Stimulated activated memory B cell treated with anti-CD40 and anti-IgM and Interleukin-4, amounts not matched to agents 10 μg/mL and 1 μg/mL and 100 μg/mL, for 72 hours (primary cell): Measurements from ENCODE around the gene COL18A1.

Source experiments
- ATAC-seq: fragments of 150-1000 bp; cut with Tn5 transposase; 2 replicates; pipeline ENCODE4 v1.10.0; 2021
- H3K27ac Mint-ChIP-seq: one replicate; pipeline ENCODE4 v1.8.0; 2022; ENCODE audit warnings: mild to moderate bottlenecking, mixed read lengths
- H3K27me3 Mint-ChIP-seq: one replicate; pipeline ENCODE4 v1.8.0; 2022; ENCODE audit warnings: mixed read lengths
- H3K36me3 Mint-ChIP-seq: one replicate; pipeline ENCODE4 v1.8.0; 2022; ENCODE audit warnings: mixed read lengths
- H3K4me1 Mint-ChIP-seq: one replicate; pipeline ENCODE4 v1.8.0; 2022; ENCODE audit warnings: mixed read lengths
- H3K4me3 Mint-ChIP-seq: one replicate; pipeline ENCODE4 v1.8.0; 2022; ENCODE audit warnings: mild to moderate bottlenecking, moderate library complexity, mixed read lengths
- H3K9me3 Mint-ChIP-seq: one replicate; pipeline ENCODE4 v1.8.0; 2022; ENCODE audit warnings: mixed read lengths

COL18A1 gene

DNA sequence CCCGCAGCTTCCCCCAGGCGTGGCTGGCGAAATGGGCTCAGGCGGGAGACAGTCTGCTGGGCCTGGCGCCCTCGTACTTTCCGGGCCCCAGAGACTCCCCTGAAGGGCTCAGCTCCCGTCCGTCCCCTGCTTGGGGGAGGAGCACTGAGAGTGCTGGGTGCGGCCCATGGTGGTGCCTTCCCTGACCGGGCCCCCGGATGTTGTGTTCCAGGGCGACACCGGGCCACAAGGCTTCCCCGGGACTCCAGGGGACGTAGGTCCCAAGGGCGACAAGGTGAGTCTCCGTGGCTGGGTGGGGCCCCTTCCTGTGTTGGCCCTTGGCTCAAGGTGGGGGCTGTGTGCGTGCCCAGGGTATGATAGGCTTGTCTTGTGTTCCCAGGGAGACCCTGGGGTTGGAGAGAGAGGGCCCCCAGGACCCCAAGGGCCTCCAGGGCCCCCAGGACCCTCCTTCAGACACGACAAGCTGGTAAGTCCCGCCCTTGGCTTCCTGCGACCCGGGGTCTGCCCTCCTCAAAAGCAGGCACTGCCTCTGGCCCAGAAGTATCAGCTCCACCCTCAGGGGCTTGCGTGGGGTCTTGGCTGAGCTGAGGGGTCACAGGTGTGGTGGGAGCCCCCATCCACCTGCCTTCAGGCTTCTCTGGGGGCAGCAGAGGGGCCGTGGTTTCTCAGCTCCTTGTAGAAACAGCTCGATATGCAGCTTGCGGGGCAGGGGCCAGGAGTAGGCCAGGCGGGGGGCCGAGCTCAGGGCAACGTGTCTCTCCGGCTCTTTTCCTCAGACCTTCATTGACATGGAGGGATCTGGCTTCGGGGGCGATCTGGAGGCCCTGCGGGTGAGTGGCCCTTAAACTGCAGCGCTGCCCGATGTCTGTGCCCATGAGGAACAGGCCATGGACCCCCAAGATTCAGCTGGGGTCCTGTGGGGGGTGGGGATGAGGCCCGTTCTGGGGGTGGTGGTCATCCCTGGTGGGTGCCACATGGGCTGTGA is 75.0 kb downstream of the COL18A1 start:
- Mint-ChIP-seq H3K4me3 (peak overlapping the region; percentile 3), H3K9me3 (peaks cover 10% of the 10 kb centered on the region), H3K4me1 (peaks cover 42% of the 10 kb centered on the region), H3K36me3 (no peaks in the 10 kb centered on the region), H3K27me3 (no peaks in the 10 kb centered on the region), H3K27ac (peak overlapping the region; percentile 48)
- ATAC-seq, result no peak

DNA sequence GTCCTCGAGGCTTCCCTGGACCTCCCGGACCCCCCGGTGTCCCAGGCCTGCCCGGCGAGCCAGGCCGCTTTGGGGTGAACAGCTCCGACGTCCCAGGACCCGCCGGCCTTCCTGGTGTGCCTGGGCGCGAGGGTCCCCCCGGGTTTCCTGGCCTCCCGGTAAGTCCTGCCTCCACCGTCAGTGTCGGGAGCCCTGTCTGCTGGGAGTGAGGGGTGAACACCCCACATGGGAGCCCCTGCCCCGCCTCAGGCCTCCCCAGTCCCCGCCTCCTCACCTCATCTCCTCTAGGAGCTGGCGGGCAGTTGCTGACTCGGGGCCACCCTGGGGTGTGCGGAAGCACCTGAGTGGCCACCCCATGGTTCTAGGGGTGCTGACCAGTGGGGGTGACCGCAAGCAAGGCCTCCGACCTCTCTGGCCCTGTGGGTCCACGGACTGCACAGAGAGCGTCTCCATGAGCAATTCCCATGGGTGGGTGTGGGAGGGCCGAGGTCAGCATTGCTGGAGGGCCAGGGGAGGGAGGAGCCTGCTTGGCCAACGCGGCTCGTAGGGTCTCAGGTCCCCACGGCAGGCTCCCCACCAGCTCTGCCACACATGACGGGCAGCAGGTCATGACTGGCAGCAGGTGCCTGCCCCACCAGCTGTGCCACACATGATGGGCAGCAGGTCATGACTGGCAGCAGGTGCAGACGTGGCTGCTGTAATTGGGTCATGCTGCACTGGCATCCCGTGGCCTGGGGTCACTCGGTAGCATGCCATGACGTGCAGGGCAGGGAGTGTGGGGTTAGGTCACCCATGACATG is 75.9 kb downstream of the COL18A1 start:
- Mint-ChIP-seq H3K9me3 (peaks cover 10% of the 10 kb centered on the region), H3K4me1 (peaks cover 42% of the 10 kb centered on the region), H3K36me3 (no peaks in the 10 kb centered on the region), H3K27ac (no peak overlapping the region), H3K27me3 (no peaks in the 10 kb centered on the region), H3K4me3 (no peak overlapping the region)
- no peak for ATAC-seq

DNA sequence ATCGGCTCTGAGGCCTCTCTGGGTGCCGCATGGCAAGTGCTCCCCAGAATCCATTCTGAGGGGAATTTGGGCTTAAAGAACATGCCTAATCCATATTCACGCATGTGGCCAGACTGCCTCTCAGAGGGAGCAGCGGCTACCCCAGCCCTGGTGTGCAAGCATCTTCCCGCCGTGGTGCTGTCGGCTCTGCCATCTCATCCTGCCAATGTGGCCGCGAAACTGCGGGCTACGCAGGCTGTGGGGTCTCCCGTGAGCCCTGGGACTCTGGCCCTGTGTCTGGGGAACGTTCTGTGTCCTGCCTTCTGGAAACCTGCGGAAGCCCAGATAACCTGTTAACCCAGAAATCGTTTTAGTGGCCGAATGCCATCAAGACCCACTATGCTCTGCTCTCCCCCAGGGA is 76.6 kb downstream of the COL18A1 start:
- no peak overlapping the region for H3K4me3 Mint-ChIP-seq
- no peak for ATAC-seq
- H3K27me3 Mint-ChIP-seq, result no peaks in the 10 kb centered on the region
- H3K4me1 Mint-ChIP-seq, result peaks cover 42% of the 10 kb centered on the region
- no peak overlapping the region for H3K27ac Mint-ChIP-seq
- no peaks in the 10 kb centered on the region for H3K36me3 Mint-ChIP-seq
- H3K9me3 Mint-ChIP-seq, result peaks cover 10% of the 10 kb centered on the region

DNA sequence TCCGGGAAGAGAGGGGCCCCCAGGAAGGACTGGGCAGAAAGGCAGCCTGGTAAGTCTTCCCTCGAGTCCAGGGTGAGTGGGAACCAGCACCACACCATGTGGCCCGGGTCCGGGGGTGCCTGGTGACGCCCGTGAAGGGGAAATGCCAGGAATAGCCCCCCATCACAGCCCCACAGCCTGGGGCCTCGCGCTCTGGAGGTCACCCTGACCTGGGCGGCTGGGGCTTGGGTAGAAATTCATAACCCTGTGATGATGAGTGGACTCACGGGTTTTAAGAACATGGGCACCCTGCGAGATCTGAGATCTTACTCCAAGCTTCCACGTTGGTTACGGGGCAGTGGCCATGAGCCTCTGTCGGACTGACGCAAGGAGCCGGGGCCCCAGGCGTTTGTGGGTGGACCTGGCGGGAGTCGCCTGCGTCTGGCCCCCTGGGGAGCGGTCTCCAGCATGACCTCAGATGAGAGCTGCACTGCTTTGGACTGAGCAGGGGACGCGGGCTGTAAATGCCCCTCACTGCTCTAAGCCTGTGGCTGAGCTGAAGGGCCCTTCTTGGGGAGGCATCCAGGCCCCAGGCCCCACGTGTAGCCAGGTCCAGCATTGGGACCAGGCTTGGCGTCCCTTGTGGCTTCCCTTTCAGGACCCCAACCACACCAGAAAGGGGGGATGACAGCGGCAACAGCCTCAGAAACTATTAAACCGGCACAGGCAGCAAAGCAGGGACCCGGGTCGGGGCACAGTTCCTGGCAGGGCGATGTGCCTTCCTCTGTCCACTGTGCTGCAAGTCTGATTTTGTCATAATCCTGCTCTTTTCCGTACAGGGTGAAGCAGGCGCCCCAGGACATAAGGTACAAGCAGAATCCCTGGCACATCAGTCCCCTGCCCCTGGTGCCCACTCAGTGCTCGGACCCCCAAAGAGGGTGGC is 77.3 kb downstream of the COL18A1 start:
- Mint-ChIP-seq H3K36me3 (no peaks in the 10 kb centered on the region), H3K27ac (peak overlapping the region; percentile 91), H3K4me3 (peak overlapping the region; percentile 69), H3K9me3 (peaks cover 10% of the 10 kb centered on the region), H3K27me3 (no peaks in the 10 kb centered on the region), H3K4me1 (peaks cover 42% of the 10 kb centered on the region)
- ATAC-seq, result no peak

DNA sequence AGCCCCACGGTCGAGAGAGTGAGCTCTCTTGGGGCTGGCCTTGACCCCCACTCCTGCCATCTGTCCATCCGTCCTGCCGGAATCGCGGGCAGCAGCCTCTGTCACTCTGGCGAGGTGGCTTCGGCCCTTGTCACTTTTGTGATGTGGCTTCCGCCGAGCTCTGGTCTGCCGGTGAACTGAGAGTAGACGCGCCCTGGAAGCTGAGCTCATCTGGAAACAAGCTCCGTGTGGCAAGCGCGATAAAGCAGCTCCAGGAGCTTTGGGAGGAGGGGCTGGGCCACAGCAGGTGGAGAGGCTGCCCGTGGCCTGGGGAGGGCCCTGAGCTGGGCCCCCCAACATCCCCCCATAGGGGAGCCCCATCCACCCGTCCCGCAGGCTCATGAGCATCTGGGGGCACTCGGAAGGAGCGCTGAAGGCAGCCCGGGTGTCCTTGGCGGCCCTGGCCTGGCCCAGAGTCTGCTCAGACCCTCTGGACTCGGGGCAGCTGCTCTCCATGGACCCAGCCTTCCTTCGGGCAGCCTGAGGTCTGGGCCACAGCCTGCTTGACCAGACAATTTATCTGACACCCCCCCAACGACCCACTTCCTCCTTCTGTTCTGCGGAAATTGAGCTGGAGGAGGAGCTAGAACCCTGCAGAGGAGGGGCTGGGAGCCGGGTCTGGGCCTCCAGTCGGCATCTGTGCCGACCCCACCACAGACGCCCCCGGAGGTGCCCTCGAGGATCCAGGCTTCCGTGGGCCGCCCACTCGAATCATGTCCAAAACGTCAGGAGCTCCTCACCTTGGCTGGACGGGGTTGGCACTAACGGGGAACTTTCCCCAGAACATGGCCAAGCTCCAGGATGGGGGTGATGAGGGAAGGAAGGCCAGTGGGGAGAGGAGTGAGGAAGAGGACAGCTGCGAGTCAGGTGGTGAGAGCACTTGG is 78.2 kb downstream of the COL18A1 start:
- Mint-ChIP-seq H3K4me1 (peaks cover 37% of the 10 kb centered on the region), H3K9me3 (peaks cover 10% of the 10 kb centered on the region), H3K27ac (peak overlapping the region; percentile 91), H3K4me3 (peak overlapping the region; percentile 69), H3K27me3 (no peaks in the 10 kb centered on the region), H3K36me3 (no peaks in the 10 kb centered on the region)
- peak; percentile 64 for ATAC-seq

DNA sequence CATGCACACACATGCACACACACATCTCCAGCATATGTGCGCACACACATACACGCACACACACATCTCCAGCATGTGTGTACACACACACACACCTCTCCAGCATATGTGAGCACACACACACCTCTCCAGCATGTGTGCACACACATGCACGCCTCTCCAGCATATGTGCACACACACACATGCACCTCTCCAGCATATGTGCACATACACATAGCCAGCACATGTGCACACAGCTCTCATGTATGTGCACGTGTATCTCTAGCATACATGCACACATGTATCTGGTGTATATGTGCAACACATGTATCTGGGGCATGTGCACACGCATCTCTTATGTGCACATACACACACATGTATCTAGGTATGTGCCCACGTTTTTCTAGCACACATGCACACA is 79.4 kb downstream of the COL18A1 start:
- peak overlapping the region; percentile 91 for H3K27ac Mint-ChIP-seq
- no peak overlapping the region for H3K4me3 Mint-ChIP-seq
- no peak for ATAC-seq
- peaks cover 25% of the 10 kb centered on the region for H3K4me1 Mint-ChIP-seq
- H3K36me3 Mint-ChIP-seq, result no peaks in the 10 kb centered on the region
- H3K9me3 Mint-ChIP-seq, result peaks cover 8% of the 10 kb centered on the region
- no peaks in the 10 kb centered on the region for H3K27me3 Mint-ChIP-seq

DNA sequence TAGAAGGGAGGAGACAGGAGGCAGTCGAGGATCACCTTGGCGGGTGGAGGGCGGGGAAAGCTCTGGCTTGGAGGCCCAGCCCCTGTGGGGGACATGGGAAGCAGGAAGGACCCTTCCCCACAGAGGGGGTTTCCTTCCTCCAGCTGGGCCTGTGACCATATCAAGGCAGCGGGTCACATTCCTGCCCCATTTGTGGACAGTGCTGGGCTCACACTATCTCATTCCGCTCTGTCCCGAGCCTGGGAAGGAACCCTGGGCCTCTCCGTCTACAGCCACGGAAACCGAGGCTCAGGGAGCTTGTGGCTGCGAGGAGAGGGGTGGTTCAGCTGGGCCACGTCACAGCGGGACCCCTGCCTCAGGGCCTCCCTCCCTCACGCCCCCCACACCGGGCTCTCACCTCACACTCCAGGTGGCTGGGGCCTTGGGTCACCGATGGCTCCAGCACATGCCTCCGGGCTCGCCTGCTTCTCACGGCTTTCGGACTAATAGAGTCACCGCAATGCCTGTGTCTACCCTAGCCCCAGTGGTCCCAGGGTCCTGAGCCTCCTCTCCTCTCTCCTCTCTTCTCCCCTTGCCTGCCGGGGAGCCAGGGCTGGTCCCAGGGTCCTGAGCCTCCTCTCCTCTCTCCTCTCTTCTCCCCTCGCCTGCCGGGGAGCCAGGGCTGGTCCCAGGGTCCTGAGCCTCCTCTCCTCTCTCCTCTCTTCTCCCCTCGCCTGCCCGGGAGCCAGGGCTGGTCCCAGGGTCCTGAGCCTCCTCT is 80.9 kb downstream of the COL18A1 start:
- Mint-ChIP-seq H3K9me3 (peaks cover 7% of the 10 kb centered on the region), H3K4me1 (peaks cover 19% of the 10 kb centered on the region), H3K4me3 (no peak overlapping the region), H3K27ac (peak overlapping the region; percentile 34), H3K36me3 (no peaks in the 10 kb centered on the region), H3K27me3 (no peaks in the 10 kb centered on the region)
- ATAC-seq, result no peak

DNA sequence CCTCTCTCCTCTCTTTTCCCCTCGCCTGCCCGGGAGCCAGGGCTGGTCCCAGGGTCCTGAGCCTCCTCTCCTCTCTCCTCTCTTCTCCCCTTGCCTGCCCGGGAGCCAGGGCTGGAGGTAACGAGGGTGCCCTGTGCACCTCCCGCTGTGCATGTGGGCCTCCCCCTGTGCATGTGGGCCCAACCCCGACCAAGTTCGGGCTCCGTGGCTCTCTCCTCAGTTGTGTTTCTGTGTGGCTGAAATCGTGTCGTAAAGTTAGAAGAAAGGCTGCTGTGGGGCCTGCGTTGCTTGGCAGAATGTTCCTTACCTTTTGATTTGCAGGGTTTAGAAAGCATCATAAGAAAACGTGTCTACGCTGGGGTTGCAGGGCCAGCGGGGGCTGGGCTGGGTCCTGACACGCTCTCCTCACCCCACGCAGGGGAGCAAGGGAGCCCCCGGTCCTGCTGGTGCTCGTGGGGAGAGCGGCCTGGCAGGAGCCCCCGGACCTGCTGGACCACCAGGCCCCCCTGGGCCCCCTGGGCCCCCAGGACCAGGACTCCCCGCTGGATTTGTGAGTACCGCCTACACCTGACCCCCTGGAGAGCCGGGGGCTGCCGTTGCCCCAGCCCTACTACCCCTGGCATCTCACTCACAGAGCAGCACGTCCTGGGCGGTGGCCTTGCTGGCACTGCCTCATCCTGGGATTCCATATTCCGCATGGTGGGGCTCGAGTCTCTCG is 81.6 kb downstream of the COL18A1 start:
- H3K27ac Mint-ChIP-seq, result peak overlapping the region; percentile 34
- no peak overlapping the region for H3K4me3 Mint-ChIP-seq

DNA sequence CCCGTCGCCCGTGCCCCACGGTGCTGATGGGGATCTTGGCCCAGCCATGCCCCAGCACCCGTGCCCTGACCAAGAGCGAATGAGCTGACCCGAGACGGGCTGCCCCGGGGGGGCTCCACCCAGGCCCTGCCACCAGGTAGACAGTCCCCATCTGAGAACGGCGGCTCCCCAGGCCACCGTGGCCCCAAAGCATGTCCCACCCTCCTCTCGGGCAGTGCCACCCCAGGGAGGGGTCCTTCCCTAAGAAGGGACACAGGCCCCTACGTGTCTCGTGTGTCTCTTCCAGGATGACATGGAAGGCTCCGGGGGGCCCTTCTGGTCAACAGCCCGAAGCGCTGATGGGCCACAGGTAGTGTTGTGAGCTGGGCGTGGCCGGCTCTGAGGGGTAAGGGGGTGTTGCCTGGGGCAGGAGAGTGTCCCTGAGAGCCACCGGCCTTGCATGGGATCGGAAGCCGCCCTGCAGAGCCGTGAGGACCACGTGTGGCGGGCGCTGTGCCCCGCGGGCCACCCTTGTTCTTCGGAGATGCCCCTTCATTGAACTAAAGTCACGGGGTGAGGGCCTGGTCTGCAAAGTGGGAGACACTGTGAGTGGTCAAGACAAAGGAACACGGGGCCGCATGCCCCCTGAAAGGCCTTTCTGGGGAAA is 82.3 kb downstream of the COL18A1 start:
- no peak for ATAC-seq
- Mint-ChIP-seq H3K4me3 (no peak overlapping the region), H3K4me1 (peaks cover 19% of the 10 kb centered on the region), H3K36me3 (no peaks in the 10 kb centered on the region), H3K27me3 (peaks cover 8% of the 10 kb centered on the region), H3K9me3 (peaks cover 7% of the 10 kb centered on the region), H3K27ac (no peak overlapping the region)

More for the DNA sequence above, 81.6 kb downstream of the COL18A1 start:
- H3K4me1 Mint-ChIP-seq, result peaks cover 19% of the 10 kb centered on the region
- no peak for ATAC-seq
- peaks cover 7% of the 10 kb centered on the region for H3K9me3 Mint-ChIP-seq
- H3K36me3 Mint-ChIP-seq, result no peaks in the 10 kb centered on the region
- peaks cover 1% of the 10 kb centered on the region for H3K27me3 Mint-ChIP-seq

DNA sequence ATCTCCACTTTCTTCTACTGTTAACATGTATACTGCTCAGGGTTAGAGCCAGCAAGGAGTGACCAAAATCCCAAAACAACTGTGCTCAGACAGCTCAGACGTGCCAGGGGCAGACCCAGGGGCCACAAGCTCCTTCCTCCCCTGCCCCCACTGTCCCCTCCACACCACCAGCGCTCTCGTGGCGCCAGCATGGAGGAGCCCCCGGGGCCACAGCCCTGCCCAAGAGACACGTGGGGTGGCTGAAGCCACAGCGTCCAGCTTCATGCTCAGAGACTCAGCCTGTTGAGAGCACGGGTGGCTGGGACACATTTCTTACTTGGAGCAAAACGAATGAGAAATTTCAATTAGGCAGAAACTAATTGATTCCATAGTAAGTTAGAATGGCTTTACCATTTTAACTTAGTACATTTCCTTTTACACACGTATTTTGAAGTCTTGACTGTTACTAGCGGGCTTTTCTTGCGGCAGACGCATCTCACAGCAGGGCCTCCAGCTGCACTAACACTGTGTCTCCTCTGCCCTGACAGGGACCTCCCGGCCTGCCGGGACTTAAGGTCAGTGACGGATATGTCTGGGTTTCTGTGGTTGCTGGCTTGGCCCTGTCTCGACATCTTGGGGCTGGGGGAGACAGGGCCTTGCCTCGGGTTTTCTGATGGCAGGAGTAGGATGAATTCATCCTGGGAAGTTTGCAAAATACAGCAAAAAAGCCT is 83.1 kb downstream of the COL18A1 start:
- Mint-ChIP-seq H3K9me3 (peaks cover 7% of the 10 kb centered on the region), H3K27ac (peak overlapping the region; percentile 22), H3K36me3 (no peaks in the 10 kb centered on the region), H3K27me3 (peaks cover 13% of the 10 kb centered on the region), H3K4me3 (no peak overlapping the region), H3K4me1 (peaks cover 13% of the 10 kb centered on the region)
- no peak for ATAC-seq

DNA sequence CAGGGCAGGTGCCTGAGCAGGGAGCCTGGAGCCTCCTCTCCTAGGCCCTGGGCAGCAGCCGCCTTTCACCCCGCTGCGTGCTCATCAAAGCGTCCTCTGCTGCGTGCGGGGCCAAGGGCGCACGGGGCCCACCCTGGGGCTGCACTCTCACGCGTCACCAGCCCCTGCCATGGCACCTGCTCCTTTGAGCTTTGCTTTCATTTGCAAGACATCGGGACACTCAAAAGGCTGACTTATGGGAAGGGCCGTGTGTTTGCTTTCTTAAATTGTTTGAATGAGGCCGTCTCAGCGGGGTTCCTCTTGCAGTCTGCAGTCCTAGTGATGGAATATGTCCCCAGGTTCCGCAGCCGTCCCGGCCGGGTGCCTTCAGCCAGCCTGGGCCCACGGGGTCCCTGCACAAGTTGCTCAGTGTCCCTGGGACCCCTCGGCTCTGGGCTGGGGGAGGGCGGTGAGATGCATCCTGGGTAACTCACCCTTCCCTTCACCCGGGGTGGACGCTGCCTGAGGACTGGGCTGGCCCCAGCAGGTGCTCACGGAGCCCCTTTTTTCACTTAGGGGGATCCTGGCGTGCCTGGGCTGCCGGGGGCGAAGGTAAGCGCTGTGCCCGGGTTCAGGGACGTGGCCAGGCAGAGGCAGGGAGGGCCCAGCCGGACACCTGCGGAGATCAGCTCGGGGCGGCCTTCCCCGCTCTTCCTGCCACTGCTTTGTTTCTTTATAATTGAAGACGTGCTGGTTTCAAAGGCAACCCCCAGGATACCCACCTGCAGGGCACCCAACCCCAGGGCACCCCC is 84.2 kb downstream of the COL18A1 start:
- H3K4me1 Mint-ChIP-seq, result peaks cover 3% of the 10 kb centered on the region
- H3K4me3 Mint-ChIP-seq, result no peak overlapping the region
- peaks cover 13% of the 10 kb centered on the region for H3K27me3 Mint-ChIP-seq
- H3K9me3 Mint-ChIP-seq, result peaks cover 5% of the 10 kb centered on the region
- ATAC-seq, result no peak
- H3K36me3 Mint-ChIP-seq, result no peaks in the 10 kb centered on the region
- no peak overlapping the region for H3K27ac Mint-ChIP-seq

DNA sequence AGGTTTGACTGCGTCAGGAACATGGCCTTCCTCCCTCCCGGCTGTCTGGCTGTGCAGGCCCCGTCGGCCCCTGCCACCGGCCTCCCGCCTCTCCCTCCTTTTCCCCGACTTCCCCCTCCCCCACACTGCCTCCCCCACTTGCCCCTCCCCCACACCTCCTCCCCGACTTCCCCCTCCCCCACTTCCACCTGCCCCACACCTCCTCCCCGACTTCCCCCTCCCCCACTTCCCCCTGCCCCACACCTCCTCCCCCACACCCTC is 84.7 kb downstream of the COL18A1 start:
- Mint-ChIP-seq H3K4me1 (no peaks in the 10 kb centered on the region), H3K36me3 (no peaks in the 10 kb centered on the region), H3K9me3 (no peaks in the 10 kb centered on the region), H3K27ac (no peak overlapping the region), H3K27me3 (peaks cover 13% of the 10 kb centered on the region), H3K4me3 (no peak overlapping the region)
- ATAC-seq, result no peak
